ENCODE data around the gene CCNQ. TPM values are rescaled to one million over a fixed set of nuclear protein-coding genes. Genes with fewer than 3 reads are reported as not detected.

The CCNQ gene
- total and polyA plus RNA-seq, 2 donors (not counting 3 experiments of a cell fraction or from before 2014, with no cell fraction given): 21.3 to 37.0 TPM

- POLR2A ChIA-PET: no interaction called here
- Histone ChIP-seq H3K4me2 (ENCODE audit: insufficient read depth, low read length) (no peak overlapping the region), H3K27me3 (ENCODE audit: control insufficient read depth in 2 of 2, insufficient read depth in 2 of 2, low read length in 2 of 2) (no peaks in the 10 kb centered on the region), H3K27ac (ENCODE audit: insufficient read depth, low read depth, low read length) (no peak overlapping the region), H3K4me3 (replicated peaks in 1 of 3; ENCODE audit: insufficient read depth in 1 of 3, low read depth in 1 of 3, low read length in 3 of 3) (no peak overlapping the region), H3K9me1 (replicated peaks; ENCODE audit: control insufficient read depth, extremely low read depth, insufficient read depth, low read length) (no peaks in the 10 kb centered on the region), H3K36me3 (ENCODE audit: control insufficient read depth in 2 of 2, extremely low read depth in 1 of 2, insufficient read depth in 2 of 2, low read length in 2 of 2) (no peaks in the 10 kb centered on the region), H3K9me3 (replicated peaks; ENCODE audit: control insufficient read depth, insufficient read depth, low read length) (no peaks in the 10 kb centered on the region), H4K20me1 (replicated peaks; ENCODE audit: control insufficient read depth, extremely low read depth, insufficient read depth, low read length) (no peaks in the 10 kb centered on the region), H3K9ac (replicated peaks; ENCODE audit: extremely low read depth, insufficient read depth, low read length) (no peak overlapping the region), H3K79me2 (ENCODE audit: control insufficient read depth, insufficient read depth, low read length) (no peaks in the 10 kb centered on the region), H2AFZ (ENCODE audit: low read depth, low read length) (no peak overlapping the region), H3K4me1 (ENCODE audit: control insufficient read depth, extremely low read depth, insufficient read depth, low read length) (no peaks in the 10 kb centered on the region)
- CTCF ChIA-PET: no interaction called here
- intact Hi-C loops (cut with micrococcal nuclease) (no loop called here), dilution Hi-C loops (cut with MboI; ENCODE audit: extremely low pct_ligation_motif_present, low sequenced_read_pairs) (no loop called here)
- DNase-seq (ENCODE audit: low read depth, low spot score) (peak; percentile 1), FAIRE-seq (no peak)
- peak in 1 of 2 donors; percentile 22 for TF ChIP-seq CTCF (IDR thresholded peaks at IDR 0.05; ENCODE audit: extremely low read depth in 1 of 2, insufficient read depth in 1 of 2, low read depth in 1 of 2, low read length in 2 of 2)
- TF ChIP-seq MAX (IDR thresholded peaks at IDR 0.05; ENCODE audit: insufficient read depth, insufficient read length): no peak
- no TSS peak for BruUV-seq (replicated peaks)
These were observed 18.1 kb downstream of the CCNQ start for GRCh38 chrX:153580700-153581386.

GRCh38 chrX:153578889-153579288 lies 20.1 kb downstream of the CCNQ start:
- Histone ChIP-seq H3K9me1 (replicated peaks; ENCODE audit: control insufficient read depth, extremely low read depth, insufficient read depth, low read length) (no peaks in the 10 kb centered on the region), H3K9me3 (replicated peaks; ENCODE audit: control insufficient read depth, insufficient read depth, low read length) (no peaks in the 10 kb centered on the region), H3K27ac (ENCODE audit: insufficient read depth, low read depth, low read length) (no peak overlapping the region), H3K36me3 (ENCODE audit: control insufficient read depth in 2 of 2, extremely low read depth in 1 of 2, insufficient read depth in 2 of 2, low read length in 2 of 2) (no peaks in the 10 kb centered on the region), H3K9ac (replicated peaks; ENCODE audit: extremely low read depth, insufficient read depth, low read length) (no peak overlapping the region), H3K79me2 (ENCODE audit: control insufficient read depth, insufficient read depth, low read length) (no peaks in the 10 kb centered on the region), H3K27me3 (ENCODE audit: control insufficient read depth in 2 of 2, insufficient read depth in 2 of 2, low read length in 2 of 2) (no peaks in the 10 kb centered on the region), H3K4me3 (replicated peaks in 1 of 3; ENCODE audit: insufficient read depth in 1 of 3, low read depth in 1 of 3, low read length in 3 of 3) (no peak overlapping the region), H3K4me2 (ENCODE audit: insufficient read depth, low read length) (no peak overlapping the region), H2AFZ (ENCODE audit: low read depth, low read length) (no peak overlapping the region), H4K20me1 (replicated peaks; ENCODE audit: control insufficient read depth, extremely low read depth, insufficient read depth, low read length) (no peaks in the 10 kb centered on the region), H3K4me1 (ENCODE audit: control insufficient read depth, extremely low read depth, insufficient read depth, low read length) (no peaks in the 10 kb centered on the region)
- TF ChIP-seq EZH2 (IDR thresholded peaks at IDR 0.05; ENCODE audit: borderline replicate concordance, low read depth, low read length, severe bottlenecking) (no peak), MYC (IDR thresholded peaks at IDR 0.05; ENCODE audit: low read depth, low read length) (no peak), FOS (IDR thresholded peaks at IDR 0.05; ENCODE audit: borderline replicate concordance, insufficient read depth, low read length) (no peak), GATA2 (IDR thresholded peaks at IDR 0.05; ENCODE audit: insufficient read depth, insufficient read length, low read depth, low read length) (no peak), MAX (IDR thresholded peaks at IDR 0.05; ENCODE audit: insufficient read depth, insufficient read length) (no peak), POLR2A (IDR thresholded peaks at IDR 0.05; ENCODE audit: low read depth, low read length) (no peak), CTCF (IDR thresholded peaks at IDR 0.05; ENCODE audit: extremely low read depth in 1 of 2, insufficient read depth in 1 of 2, low read depth in 1 of 2, low read length in 2 of 2) (no peak), POLR2AphosphoS5 (IDR thresholded peaks at IDR 0.05; ENCODE audit: insufficient read depth, low read depth, low read length) (no peak), JUN (IDR thresholded peaks at IDR 0.05; ENCODE audit: borderline replicate concordance, insufficient read depth, insufficient read length, low read depth) (no peak)
- ChIA-PET POLR2A (no interaction called here), CTCF (interaction anchor here (1.0 kb wide), 1 partner anchor 89 kb away, joined by 3 read pairs; no protein-coding TSS in a partner anchor)
- DNase-seq (ENCODE audit: low read depth, low spot score) (no peak), FAIRE-seq (no peak)
- no TSS peak for BruUV-seq (replicated peaks)
- dilution Hi-C loops (cut with MboI; ENCODE audit: extremely low pct_ligation_motif_present, low sequenced_read_pairs) (no loop called here), intact Hi-C loops (cut with micrococcal nuclease) (no loop called here)
